ENCODE measurements around the gene BPIFB3. TPM values are rescaled to one million over a fixed set of nuclear protein-coding genes. Genes with fewer than 3 reads are reported as not detected.

The BPIFB3 gene
- total and polyA plus RNA-seq, 2 of the 4 experiments (the other 2 are of a cell fraction) = not detected

DNA sequence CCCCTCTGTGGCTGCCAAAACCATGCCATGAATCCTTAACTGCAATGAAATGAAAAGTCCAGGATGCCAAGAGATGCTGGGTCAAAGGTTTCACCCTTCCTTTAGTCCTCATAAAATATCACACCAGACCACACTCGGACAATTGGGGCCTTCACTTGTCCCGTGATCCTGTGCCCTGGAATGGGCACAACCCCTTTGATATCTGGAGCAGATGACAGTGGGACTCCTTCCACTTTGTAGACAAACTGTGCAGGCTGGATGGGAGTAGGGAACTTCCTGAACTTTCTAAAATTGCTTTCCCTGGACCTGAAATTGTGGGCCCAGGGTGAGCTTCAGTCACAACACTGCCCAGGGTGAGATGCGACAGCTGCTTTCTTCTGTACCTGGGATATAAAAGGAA, 31.8 kb upstream of the BPIFB3 start:
- no peak overlapping the region for H2BK5ac ChIP-seq (ENCODE audit: low read depth, low read length, poor library complexity, severe bottlenecking)
- in situ Hi-C loops (cut with MboI; ENCODE audit: low sequenced_read_pairs) (no loop called here), intact Hi-C loops (cut with micrococcal nuclease) (no loop called here), dilution Hi-C loops (cut with HindIII; ENCODE audit: low sequenced_read_pairs, unreplicated experiment) (no loop called here)
- no peak overlapping the region for H2AFZ ChIP-seq (replicated peaks; ENCODE audit: low read length, poor library complexity)
- H3K9me1 ChIP-seq (ENCODE audit: insufficient read depth, low read length) = no peaks in the 10 kb centered on the region
- no peak overlapping the region for H3K56ac ChIP-seq (ENCODE audit: extremely low read depth, insufficient read depth, low read length)
- H2BK120ac ChIP-seq (ENCODE audit: low read depth, low read length) = no peak overlapping the region
- H3K9ac ChIP-seq (ENCODE audit: low read depth, low read length) = no peak overlapping the region
- H3K4me3 ChIP-seq (ENCODE audit: insufficient read depth, low read depth, low read length) = no peak overlapping the region
- ATAC-seq (ENCODE audit: low read depth) (no peak), DNase-seq (no peak)
- no TSS peak for BruUV-seq (replicated peaks)
- no peak overlapping the region for H3K4ac ChIP-seq (ENCODE audit: low read depth, low read length)
- POLR2A ChIA-PET (ENCODE audit: unreplicated experiment) = no interaction called here
- H3K27ac ChIP-seq (ENCODE audit: insufficient read depth, low read length) = no peak overlapping the region
- no peak overlapping the region for H4K5ac ChIP-seq (ENCODE audit: low read depth, low read length)
- no peak overlapping the region for H2BK15ac ChIP-seq (ENCODE audit: low read depth, low read length)
- TF ChIP-seq CHD1 (IDR thresholded peaks at IDR 0.05; ENCODE audit: low read depth, low read length) (no peak), MAZ (IDR thresholded peaks at IDR 0.05; ENCODE audit: borderline replicate concordance, low read depth, low read length) (no peak), CEBPB (IDR thresholded peaks at IDR 0.05; ENCODE audit: low read depth, low read length) (no peak), RAD21 (IDR thresholded peaks at IDR 0.05; ENCODE audit: low read length) (no peak), MAFK (IDR thresholded peaks at IDR 0.05; ENCODE audit: low read depth, low read length) (no peak), MXI1 (IDR thresholded peaks at IDR 0.05; ENCODE audit: borderline replicate concordance, low read depth, low read length) (no peak), SMC3 (IDR thresholded peaks at IDR 0.05; ENCODE audit: low read depth, low read length) (no peak), FOS (IDR thresholded peaks at IDR 0.05; ENCODE audit: low read depth, low read length) (no peak)
- TF ChIP-seq, protein P1, sequence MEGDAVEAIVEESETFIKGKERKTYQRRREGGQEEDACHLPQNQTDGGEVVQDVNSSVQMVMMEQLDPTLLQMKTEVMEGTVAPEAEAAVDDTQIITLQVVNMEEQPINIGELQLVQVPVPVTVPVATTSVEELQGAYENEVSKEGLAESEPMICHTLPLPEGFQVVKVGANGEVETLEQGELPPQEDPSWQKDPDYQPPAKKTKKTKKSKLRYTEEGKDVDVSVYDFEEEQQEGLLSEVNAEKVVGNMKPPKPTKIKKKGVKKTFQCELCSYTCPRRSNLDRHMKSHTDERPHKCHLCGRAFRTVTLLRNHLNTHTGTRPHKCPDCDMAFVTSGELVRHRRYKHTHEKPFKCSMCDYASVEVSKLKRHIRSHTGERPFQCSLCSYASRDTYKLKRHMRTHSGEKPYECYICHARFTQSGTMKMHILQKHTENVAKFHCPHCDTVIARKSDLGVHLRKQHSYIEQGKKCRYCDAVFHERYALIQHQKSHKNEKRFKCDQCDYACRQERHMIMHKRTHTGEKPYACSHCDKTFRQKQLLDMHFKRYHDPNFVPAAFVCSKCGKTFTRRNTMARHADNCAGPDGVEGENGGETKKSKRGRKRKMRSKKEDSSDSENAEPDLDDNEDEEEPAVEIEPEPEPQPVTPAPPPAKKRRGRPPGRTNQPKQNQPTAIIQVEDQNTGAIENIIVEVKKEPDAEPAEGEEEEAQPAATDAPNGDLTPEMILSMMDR (conservative IDR thresholded peaks at IDR 0.05; ENCODE audit: low read depth, low read length) = no peak
- H2AK9ac ChIP-seq (replicated peaks; ENCODE audit: low read depth, low read length, poor library complexity) = no peak overlapping the region
- no peak overlapping the region for H3K23ac ChIP-seq (ENCODE audit: low read depth, low read length)
- H3K14ac ChIP-seq (replicated peaks; ENCODE audit: low read depth, low read length) = no peak overlapping the region
- no peak overlapping the region for H3K4me2 ChIP-seq (ENCODE audit: low read depth, low read length)
- H4K8ac ChIP-seq (ENCODE audit: low read depth in 2 of 2, low read length in 2 of 2) = no peak overlapping the region
- peaks cover 2% of the 10 kb centered on the region; the same call in 1 of the 2 replicates for H3K27me3 ChIP-seq (ENCODE audit: control insufficient read depth, insufficient read depth, low read length)
- no peaks in the 10 kb centered on the region for H3K9me3 ChIP-seq (ENCODE audit: control insufficient read depth, insufficient read depth, low read length)
- no peak overlapping the region for H2BK20ac ChIP-seq (ENCODE audit: low read depth, low read length)
- no peaks in the 10 kb centered on the region for H3K36me3 ChIP-seq (ENCODE audit: control insufficient read depth, insufficient read depth, low read length)
- H2AK5ac ChIP-seq (ENCODE audit: low read depth, low read length) = no peak overlapping the region
- no peaks in the 10 kb centered on the region for H3K4me1 ChIP-seq (ENCODE audit: control insufficient read depth, insufficient read depth, low read length)
- H3K79me1 ChIP-seq (ENCODE audit: low read depth in 1 of 2, low read length in 2 of 2) = no peaks in the 10 kb centered on the region
- H4K91ac ChIP-seq (ENCODE audit: insufficient read depth, low read depth, low read length) = no peak overlapping the region
- H4K20me1 ChIP-seq (ENCODE audit: insufficient read depth, low read length) = no peaks in the 10 kb centered on the region
- 40% methylated on average over 1 of the region's 3 CpGs; no CpG with 5 or more reads in 1 of the 2 experiments for WGBS, 2 experiments (ENCODE audit: extremely low coverage in 2 of 2, insufficient read length in 1 of 2)
- no peak overlapping the region for H3K18ac ChIP-seq (ENCODE audit: low read depth, low read length)
- CTCF ChIA-PET = no interaction called here

Measured in IMR-90 (cell line).